ENCODE measurements around the gene PTGES2. TPM values are rescaled to one million over a fixed set of nuclear protein-coding genes. Genes with fewer than 3 reads are reported as not detected.

Gene PTGES2
- total and polyA plus RNA-seq, 2 experiments from 2014 or later, result 141 to 240 TPM

DNA sequence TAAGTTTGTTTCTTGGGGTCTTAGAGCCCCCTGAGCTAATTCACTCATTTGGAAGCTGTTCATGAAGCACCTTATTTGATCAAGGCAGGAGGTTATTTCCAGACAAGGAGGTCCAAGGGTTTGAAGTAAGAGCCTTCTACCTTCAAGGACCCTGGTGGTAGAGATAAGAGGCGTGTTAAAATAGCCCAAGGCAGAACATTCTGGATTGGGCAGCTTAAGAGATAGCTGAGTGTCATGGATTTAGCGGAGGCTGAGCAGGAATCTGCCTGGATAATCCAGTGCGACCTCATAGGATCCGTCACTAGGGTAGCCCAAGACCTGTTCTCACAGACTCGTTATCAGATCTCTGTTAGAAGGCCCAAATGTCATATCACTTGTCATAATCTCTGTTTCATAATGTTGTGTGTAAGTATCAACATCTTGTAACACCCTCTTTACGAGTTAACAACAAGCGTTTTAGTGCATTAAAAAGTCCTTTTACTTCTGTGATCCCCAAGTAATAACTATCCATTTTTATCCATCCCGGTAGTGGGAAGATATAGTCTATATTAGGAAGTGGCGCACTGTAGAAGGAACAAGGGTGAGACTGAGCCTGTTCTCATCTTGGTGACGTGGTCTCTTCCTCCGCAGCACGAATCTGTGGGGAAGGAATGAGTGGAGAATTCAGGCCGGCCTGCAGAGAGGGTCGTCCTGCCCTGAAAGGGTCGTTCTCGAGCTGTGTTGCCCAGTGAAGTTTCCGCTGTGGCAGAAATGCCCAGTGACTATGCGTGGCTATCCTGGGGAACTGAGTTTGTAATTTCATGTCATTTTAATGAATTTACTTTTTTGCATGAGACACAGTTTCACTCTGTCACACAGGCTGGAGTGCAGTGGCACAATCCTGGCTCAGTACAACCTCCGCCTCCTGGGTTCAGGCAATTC lies 30.7 kb downstream of the PTGES2 start:
- Histone ChIP-seq H3K4me1 (ENCODE audit: low read depth) (peaks cover 43% of the 10 kb centered on the region), H3K36me3 (peaks cover 5% of the 10 kb centered on the region), H3K9me3 (ENCODE audit: low read depth) (no peaks in the 10 kb centered on the region), H3K27ac (peak overlapping the region; percentile 100), H3K4me3 (no peak overlapping the region), H3K27me3 (no peaks in the 10 kb centered on the region)
- no peak for DNase-seq (ENCODE audit: low read depth in 1 of 2, low spot score in 1 of 2)
- TF ChIP-seq, protein P1, sequence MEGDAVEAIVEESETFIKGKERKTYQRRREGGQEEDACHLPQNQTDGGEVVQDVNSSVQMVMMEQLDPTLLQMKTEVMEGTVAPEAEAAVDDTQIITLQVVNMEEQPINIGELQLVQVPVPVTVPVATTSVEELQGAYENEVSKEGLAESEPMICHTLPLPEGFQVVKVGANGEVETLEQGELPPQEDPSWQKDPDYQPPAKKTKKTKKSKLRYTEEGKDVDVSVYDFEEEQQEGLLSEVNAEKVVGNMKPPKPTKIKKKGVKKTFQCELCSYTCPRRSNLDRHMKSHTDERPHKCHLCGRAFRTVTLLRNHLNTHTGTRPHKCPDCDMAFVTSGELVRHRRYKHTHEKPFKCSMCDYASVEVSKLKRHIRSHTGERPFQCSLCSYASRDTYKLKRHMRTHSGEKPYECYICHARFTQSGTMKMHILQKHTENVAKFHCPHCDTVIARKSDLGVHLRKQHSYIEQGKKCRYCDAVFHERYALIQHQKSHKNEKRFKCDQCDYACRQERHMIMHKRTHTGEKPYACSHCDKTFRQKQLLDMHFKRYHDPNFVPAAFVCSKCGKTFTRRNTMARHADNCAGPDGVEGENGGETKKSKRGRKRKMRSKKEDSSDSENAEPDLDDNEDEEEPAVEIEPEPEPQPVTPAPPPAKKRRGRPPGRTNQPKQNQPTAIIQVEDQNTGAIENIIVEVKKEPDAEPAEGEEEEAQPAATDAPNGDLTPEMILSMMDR (IDR thresholded peaks at IDR 0.05; ENCODE audit: low read depth, low read length), result no peak

- H3K27me3 ChIP-seq, result no peaks in the 10 kb centered on the region
- TF ChIP-seq, protein P1 (IDR thresholded peaks at IDR 0.05; ENCODE audit: low read depth, low read length), result no peak
- no peak for DNase-seq (ENCODE audit: low read depth in 1 of 2, low spot score in 1 of 2)
- H3K4me3 ChIP-seq, result no peak overlapping the region
- H3K36me3 ChIP-seq, result no peaks in the 10 kb centered on the region
- H3K9me3 ChIP-seq (ENCODE audit: low read depth), result no peaks in the 10 kb centered on the region
- peak overlapping the region; percentile 100 for H3K27ac ChIP-seq
- H3K4me1 ChIP-seq (ENCODE audit: low read depth), result peaks cover 43% of the 10 kb centered on the region
Measured at GRCh38 chr9:128094950-128095544, 32.5 kb downstream of the PTGES2 start.

DNA sequence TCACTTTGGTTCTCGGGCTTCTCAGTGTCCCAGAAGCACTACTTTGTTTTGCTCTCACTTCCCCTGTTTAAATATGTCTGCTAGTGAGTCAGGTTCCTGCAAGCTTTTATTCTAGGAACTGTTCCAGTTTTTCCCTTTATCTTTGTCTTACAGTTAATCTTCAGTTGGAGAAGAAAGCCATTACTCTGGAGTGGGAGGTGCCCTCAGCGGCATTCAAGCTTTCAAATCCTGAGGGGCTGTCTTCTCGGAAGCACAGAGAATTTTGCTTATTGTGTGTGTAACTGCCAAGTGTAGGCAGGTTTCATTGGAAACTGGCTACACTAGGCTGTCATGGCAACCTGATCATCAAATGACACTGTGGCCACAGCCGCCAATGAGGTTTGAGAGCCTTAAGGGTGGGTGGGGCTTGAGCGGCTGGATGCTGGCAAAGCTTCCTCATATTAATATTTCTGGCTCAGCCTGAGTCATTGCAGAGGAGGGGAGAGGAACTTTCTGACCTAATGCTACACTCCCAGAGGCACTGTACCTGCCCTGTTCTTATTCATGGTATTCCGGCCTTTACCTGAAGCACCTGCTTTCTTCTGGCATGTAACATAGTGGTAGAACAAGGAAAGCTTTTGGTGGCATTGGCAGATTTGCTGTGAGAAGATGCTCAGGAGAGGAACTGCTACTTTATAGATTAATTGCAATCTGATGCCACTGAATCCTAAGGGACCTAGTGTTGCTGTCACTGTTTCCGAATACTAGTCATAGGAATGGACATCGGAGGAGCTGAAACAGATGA lies 33.2 kb downstream of the PTGES2 start:
- H3K27ac ChIP-seq, result peak overlapping the region; percentile 100
- H3K4me3 ChIP-seq, result no peak overlapping the region
- peak; percentile 93 to 99 for DNase-seq (ENCODE audit: low read depth in 1 of 2, low spot score in 1 of 2)
- peaks cover 40% of the 10 kb centered on the region for H3K4me1 ChIP-seq (ENCODE audit: low read depth)
- no peaks in the 10 kb centered on the region for H3K27me3 ChIP-seq
- TF ChIP-seq, protein P1 (IDR thresholded peaks at IDR 0.05; ENCODE audit: low read depth, low read length), result no peak
- H3K9me3 ChIP-seq (ENCODE audit: low read depth), result no peaks in the 10 kb centered on the region
- no peaks in the 10 kb centered on the region for H3K36me3 ChIP-seq

DNA sequence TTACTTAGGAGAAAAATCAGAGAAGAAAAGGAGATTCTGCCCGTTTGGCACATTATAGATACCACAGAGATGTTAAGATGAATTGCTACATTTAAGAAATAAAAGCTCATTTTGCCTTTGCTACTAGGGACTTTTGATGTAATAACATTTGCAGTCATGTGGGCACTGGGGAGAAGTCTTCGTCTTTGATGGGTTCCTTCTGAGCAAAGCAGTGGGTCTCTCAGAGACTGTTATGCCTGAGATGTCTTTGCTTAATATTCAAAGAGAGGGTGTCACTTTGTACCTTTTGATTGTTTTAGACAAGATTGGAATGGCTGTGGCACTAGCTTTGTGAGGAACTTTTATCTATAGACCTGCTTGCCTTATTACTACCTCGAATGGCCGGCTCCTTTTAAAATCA lies 34.5 kb downstream of the PTGES2 start:
- TF ChIP-seq, protein P1 (IDR thresholded peaks at IDR 0.05; ENCODE audit: low read depth, low read length), result no peak
- Histone ChIP-seq H3K27me3 (no peaks in the 10 kb centered on the region), H3K9me3 (ENCODE audit: low read depth) (no peaks in the 10 kb centered on the region), H3K36me3 (no peaks in the 10 kb centered on the region), H3K27ac (no peak overlapping the region), H3K4me3 (no peak overlapping the region), H3K4me1 (ENCODE audit: low read depth) (peaks cover 35% of the 10 kb centered on the region)
- DNase-seq (ENCODE audit: low read depth in 1 of 2, low spot score in 1 of 2), result no peak

- no peak overlapping the region for H3K4me3 ChIP-seq
- H3K27me3 ChIP-seq, result no peaks in the 10 kb centered on the region
- H3K36me3 ChIP-seq, result no peaks in the 10 kb centered on the region
- TF ChIP-seq, protein P1 (IDR thresholded peaks at IDR 0.05; ENCODE audit: low read depth, low read length), result no peak
- no peaks in the 10 kb centered on the region for H3K9me3 ChIP-seq (ENCODE audit: low read depth)
- peaks cover 29% of the 10 kb centered on the region for H3K4me1 ChIP-seq (ENCODE audit: low read depth)
- DNase-seq (ENCODE audit: low read depth in 1 of 2, low spot score in 1 of 2), result no peak
- no peak overlapping the region for H3K27ac ChIP-seq
Measured at GRCh38 chr9:128092199-128092977, 35.1 kb downstream of the PTGES2 start.
